Suprapubic skin (tissue), 4 donors: ENCODE results near the gene UTP14C. TPM values are rescaled to one million over a fixed set of nuclear protein-coding genes. Genes with fewer than 3 reads are reported as not detected.

ENCODE experiments used
- DNase-seq, 2 donors: peaks; one replicate each; pipeline ENCODE4 v3.0.0-alpha.2; 2019; ENCODE audit warnings: low spot score in 2 of 2
- H3K27ac ChIP-seq: fragments of 200-600 bp; sonication (generic); one replicate; pipeline ENCODE4 v1.5.1; 2019
- H3K27me3 ChIP-seq: fragments of 200-600 bp; sonication (generic); one replicate; pipeline ENCODE4 v1.5.1; 2019
- H3K36me3 ChIP-seq: fragments of 200-600 bp; sonication (generic); one replicate; pipeline ENCODE4 v1.5.1; 2019
- H3K4me1 ChIP-seq: fragments of 200-600 bp; sonication (generic); one replicate; pipeline ENCODE4 v1.5.1; 2019
- H3K4me3 ChIP-seq: fragments of 200-600 bp; sonication (generic); one replicate; pipeline ENCODE4 v1.5.1; 2019; ENCODE audit warnings: mild to moderate bottlenecking
- H3K9me3 ChIP-seq: fragments of 200-600 bp; sonication (generic); one replicate; pipeline ENCODE4 v1.5.1; 2019
- EP300 ChIP-seq: sonication (generic); formaldehyde crosslinking; IDR thresholded peaks from one replicate; pipeline ENCODE4 v1.6.1; 2017; ENCODE audit warnings: antibody characterized with exemption
- POLR2A ChIP-seq, 2 donors: fragments of 450-650 bp; IDR thresholded peaks; one replicate each; pipeline ENCODE4 v1.6.1; 2017; ENCODE audit warnings: antibody characterized with exemption in 2 of 2, mild to moderate bottlenecking in 2 of 2, moderate library complexity in 2 of 2
- POLR2AphosphoS5 ChIP-seq, 3 donors: sonication (generic); formaldehyde crosslinking; IDR thresholded peaks; one replicate each; pipeline ENCODE4 v1.6.1; 2017; ENCODE audit warnings: antibody characterized with exemption in 3 of 3
- WGBS: methylation state at CpG from one replicate; pipeline ENCODE4 v1.1.5; 2018; 5-methylcytosine and 5-hydroxymethylcytosine counted together
- total RNA-seq, 4 donors: library from RNA; depleted of rRNA; stranded (reverse); fragments of >200 nt; gene quantifications; one replicate each; pipeline ENCODE4 v1.1.0, GENCODE V29; 2016
- TF ChIP-seq, protein P1 (sequence below), 2 donors: fragments of 200-600 bp in 1 of 2; fragments of 450-650 bp in 1 of 2; sonication (generic) in 1 of 2; IDR thresholded peaks; one replicate each; pipeline ENCODE4 v1.5.1; 2016 to 2019; ENCODE audit warnings: antibody characterized with exemption in 2 of 2, mild to moderate bottlenecking in 1 of 2, moderate library complexity in 1 of 2

Gene UTP14C
- total RNA-seq, 4 donors from 2014 or later: 8.7 to 13.6 (median 10.3) TPM

DNA sequence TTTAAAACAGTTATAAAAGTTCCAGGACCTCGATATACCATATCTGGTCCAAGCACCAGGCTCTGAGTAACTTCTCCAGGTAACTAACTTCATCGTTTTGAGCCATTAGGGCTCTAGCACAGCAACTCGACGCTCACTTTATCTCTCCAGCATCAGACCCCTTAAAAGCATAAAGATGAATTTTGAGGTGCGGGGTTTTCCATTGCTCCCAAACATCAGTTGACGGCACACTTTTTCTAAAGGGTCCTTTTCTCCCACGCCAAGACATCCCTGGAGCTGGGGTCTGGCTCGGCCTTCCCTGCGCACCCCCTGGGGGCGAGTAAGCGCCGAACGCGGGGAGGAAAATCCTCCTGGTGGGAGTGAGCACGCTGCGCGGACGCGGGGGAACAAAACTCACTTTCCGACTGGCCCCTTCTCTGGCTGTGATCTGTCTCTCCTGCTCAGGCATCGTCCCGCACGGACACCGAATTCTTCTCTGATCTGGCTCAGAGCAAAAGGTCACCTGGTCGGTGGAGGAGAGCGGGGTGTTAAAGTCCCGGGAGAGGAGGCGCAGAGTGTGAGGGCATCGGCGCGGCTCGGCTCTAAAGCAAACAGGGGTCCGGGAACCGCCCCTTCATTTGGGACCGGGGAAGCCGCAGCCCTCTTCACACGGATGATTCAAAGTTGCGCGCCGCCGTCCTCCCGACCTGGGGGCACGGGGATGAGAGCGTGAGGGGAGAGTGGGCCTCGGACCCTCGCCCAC lies 13.4 kb upstream of the UTP14C start, which contains the start of gene ATP7B:
ATP7B (minus strand) TSS at position 561 of the 742 bp plus-strand sequence; CDS start at position 448, 113 bp downstream.
- WGBS: 8% methylated on average over 24 of the region's 46 CpGs
- DNase-seq: peak in 1 of 2 donors; percentile 68

DNA sequence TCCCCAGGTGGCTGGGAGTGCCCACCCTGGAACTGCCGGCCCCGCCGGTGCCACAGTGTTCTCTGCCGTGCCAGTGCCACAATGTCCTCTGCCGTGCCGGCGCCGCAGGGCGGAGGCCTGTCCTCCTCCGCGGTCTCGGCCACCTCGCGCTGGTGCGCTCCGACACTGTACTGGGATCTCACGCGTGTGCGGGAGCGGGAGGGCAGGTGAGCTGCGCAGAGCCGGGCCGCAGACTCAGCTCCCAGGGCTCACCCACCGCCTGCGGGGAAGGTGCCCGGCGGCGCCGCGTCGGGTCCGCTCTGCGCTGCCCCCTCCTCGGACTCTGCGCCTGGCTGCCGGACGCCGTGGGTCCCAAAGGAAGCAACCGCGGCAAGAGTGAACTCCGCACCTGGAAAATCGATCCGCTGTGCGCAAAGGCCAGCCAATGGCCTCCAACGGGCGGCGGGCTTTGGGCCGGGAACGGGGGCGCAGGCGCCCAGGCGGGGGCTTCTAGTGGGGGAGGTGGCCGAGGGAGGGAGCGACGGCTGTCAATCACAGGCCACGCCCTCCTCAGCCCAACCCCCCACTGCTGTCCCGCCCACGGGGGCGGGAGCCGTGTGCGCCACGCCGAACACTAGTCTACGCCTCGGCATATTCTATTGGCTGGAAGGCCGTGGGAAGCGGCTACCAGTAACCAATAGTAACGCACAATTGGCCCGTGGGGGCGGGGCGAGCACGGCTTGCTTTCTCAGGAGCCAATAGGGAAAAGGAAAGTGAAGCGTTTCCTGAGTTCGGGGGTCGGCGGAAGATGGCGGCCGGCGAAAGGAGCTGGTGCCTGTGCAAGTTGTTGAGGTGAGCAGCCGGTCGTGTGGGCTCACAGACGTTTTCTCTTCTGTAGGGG lies 12.6 kb upstream of the UTP14C start, which contains the start of gene ALG11:
ALG11 (plus strand) TSS at position 767 of the 880 bp plus-strand sequence; CDS start at position 788, 21 bp downstream.
- TF ChIP-seq EP300 (no peak), POLR2A (IDR thresholded peaks at IDR 0.05) (peak in 1 of 2 donors; percentile 49)
- peak within 1 kb of the TSS; percentile 51 for H3K27ac ChIP-seq
- DNase-seq: peak; percentile 100
- H3K27me3 ChIP-seq: no peaks in the 10 kb centered on the region
- peak within 1 kb of the TSS; percentile 96 for H3K4me3 ChIP-seq
- peaks cover 28% of the 10 kb centered on the region for H3K4me1 ChIP-seq
- WGBS: 0% methylated on average over 17 of the region's 82 CpGs
- H3K36me3 ChIP-seq: peaks cover 8% of the 10 kb centered on the region
- no peaks in the 10 kb centered on the region for H3K9me3 ChIP-seq

More for the DNA sequence above, 13.4 kb upstream of the UTP14C start, which contains the start of gene ATP7B:
- TF ChIP-seq EP300 (no peak), POLR2A (IDR thresholded peaks at IDR 0.05) (no peak), POLR2AphosphoS5 (IDR thresholded peaks at IDR 0.05) (no peak)
- TF ChIP-seq, protein P1, sequence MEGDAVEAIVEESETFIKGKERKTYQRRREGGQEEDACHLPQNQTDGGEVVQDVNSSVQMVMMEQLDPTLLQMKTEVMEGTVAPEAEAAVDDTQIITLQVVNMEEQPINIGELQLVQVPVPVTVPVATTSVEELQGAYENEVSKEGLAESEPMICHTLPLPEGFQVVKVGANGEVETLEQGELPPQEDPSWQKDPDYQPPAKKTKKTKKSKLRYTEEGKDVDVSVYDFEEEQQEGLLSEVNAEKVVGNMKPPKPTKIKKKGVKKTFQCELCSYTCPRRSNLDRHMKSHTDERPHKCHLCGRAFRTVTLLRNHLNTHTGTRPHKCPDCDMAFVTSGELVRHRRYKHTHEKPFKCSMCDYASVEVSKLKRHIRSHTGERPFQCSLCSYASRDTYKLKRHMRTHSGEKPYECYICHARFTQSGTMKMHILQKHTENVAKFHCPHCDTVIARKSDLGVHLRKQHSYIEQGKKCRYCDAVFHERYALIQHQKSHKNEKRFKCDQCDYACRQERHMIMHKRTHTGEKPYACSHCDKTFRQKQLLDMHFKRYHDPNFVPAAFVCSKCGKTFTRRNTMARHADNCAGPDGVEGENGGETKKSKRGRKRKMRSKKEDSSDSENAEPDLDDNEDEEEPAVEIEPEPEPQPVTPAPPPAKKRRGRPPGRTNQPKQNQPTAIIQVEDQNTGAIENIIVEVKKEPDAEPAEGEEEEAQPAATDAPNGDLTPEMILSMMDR (IDR thresholded peaks at IDR 0.05): no peak
- Histone ChIP-seq H3K36me3 (peaks cover under 1% of the 10 kb centered on the region), H3K4me1 (peaks cover 28% of the 10 kb centered on the region), H3K27me3 (no peaks in the 10 kb centered on the region), H3K9me3 (no peaks in the 10 kb centered on the region), H3K27ac (peak within 1 kb of the TSS; percentile 51), H3K4me3 (peak within 1 kb of the TSS; percentile 96)

DNA sequence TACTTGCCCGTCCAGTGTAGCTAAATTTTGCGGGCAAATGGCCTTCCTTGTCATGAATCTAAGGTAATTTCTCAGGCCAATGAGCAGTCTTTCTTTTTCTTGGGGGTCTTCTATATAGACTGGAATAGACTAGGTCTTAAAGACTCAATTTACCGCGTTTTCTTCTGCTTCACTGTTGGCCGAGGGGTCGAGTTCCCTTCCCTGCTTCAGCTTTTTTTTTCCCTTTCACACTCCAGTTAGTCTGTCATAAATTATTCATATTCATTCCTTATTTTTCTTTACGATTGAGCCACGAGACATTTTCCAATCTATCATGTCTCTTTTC lies 12.0 kb upstream of the UTP14C start:
- Histone ChIP-seq H3K36me3 (peaks cover 11% of the 10 kb centered on the region), H3K4me3 (peak overlapping the region; percentile 96), H3K27ac (peak overlapping the region; percentile 51), H3K27me3 (no peaks in the 10 kb centered on the region), H3K4me1 (peaks cover 28% of the 10 kb centered on the region), H3K9me3 (no peaks in the 10 kb centered on the region)
- under 1% methylated on average over 8 of the region's 8 CpGs for WGBS
- DNase-seq: no peak
- TF ChIP-seq EP300 (no peak), POLR2AphosphoS5 (IDR thresholded peaks at IDR 0.05) (no peak), POLR2A (IDR thresholded peaks at IDR 0.05) (no peak)
- TF ChIP-seq, protein P1 (IDR thresholded peaks at IDR 0.05): no peak

DNA sequence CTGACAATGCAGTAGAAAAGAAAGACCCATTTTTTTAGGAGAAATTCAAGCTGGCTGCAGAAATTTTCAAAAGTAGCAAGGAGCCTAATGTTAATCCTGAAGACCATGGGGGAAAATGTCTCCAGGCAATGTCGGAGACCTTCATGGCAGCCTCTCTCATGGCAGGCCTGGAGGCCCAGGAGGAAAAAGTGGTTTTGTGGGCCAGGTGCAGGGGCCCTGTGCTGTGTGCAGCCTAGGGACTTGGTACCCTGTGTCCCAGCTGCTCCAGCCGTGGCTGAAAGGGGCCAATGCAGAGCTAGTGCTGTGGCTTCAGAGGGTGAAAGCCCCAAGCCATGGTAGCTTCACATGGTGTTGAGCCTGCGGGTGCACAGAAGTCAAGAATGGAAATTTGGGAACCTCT lies 8.2 kb upstream of the UTP14C start:
- Histone ChIP-seq H3K27me3 (no peaks in the 10 kb centered on the region), H3K4me3 (no peak overlapping the region), H3K36me3 (peaks cover 43% of the 10 kb centered on the region), H3K27ac (no peak overlapping the region), H3K4me1 (peaks cover 19% of the 10 kb centered on the region), H3K9me3 (no peaks in the 10 kb centered on the region)
- TF ChIP-seq POLR2AphosphoS5 (IDR thresholded peaks at IDR 0.05) (no peak), EP300 (no peak), POLR2A (IDR thresholded peaks at IDR 0.05) (no peak)
- TF ChIP-seq, protein P1 (IDR thresholded peaks at IDR 0.05): no peak
- 86% methylated on average over 3 of the region's 3 CpGs for WGBS
- no peak for DNase-seq

DNA sequence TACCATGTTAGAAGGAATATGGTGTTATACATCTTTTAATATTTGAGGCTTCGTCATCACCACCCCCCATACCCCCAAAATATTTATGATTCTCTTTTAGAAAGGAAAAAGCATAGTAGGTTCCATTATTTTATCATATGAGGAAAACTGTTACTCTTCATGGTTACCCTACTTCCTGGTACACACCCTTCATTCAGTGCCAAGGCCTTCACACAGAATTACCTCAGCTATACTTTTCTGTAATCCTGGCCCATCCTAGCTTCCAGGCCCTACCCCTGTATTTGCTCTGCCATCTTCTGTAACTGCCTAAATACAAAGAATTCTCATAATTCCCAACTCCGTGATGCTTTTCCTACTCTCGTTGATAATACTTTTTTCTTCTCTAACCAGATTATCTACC lies 4.3 kb upstream of the UTP14C start:
- Histone ChIP-seq H3K27me3 (no peaks in the 10 kb centered on the region), H3K36me3 (peaks cover 82% of the 10 kb centered on the region), H3K4me1 (no peaks in the 10 kb centered on the region), H3K27ac (no peak overlapping the region), H3K9me3 (no peaks in the 10 kb centered on the region), H3K4me3 (no peak overlapping the region)
- DNase-seq: no peak
- TF ChIP-seq POLR2A (IDR thresholded peaks at IDR 0.05): no peak
- TF ChIP-seq, protein P1 (IDR thresholded peaks at IDR 0.05): no peak
- TF ChIP-seq POLR2AphosphoS5 (IDR thresholded peaks at IDR 0.05): no peak
- TF ChIP-seq EP300: no peak
- WGBS: 97% methylated on average over 3 of the region's 3 CpGs
